ENCODE results near the gene PPM1B. TPM values are rescaled to one million over a fixed set of nuclear protein-coding genes. Genes with fewer than 3 reads are reported as not detected.
"Not testable (repeated sequence)": the region's sequence is repeated elsewhere in the genome, so short reads cannot be mapped to it uniquely, and the experiment has no call there.

The PPM1B gene
- total RNA-seq, 2 donors from 2014 or later = 50.8 to 77.9 TPM

GRCh38 chr2:44205169-44205568 is 36.5 kb downstream of the PPM1B start:
- DNase-seq = no peak
- Histone ChIP-seq H3K9ac (ENCODE audit: low read depth in 2 of 2, low read length in 2 of 2) (no peak overlapping the region), H3K27ac (no peak overlapping the region), H3K36me3 (no peaks in the 10 kb centered on the region), H3K27me3 (no peaks in the 10 kb centered on the region), H3K4me3 (no peak overlapping the region), H3K9me3 (no peaks in the 10 kb centered on the region), H3K4me1 (no peaks in the 10 kb centered on the region)
- no peak for TF ChIP-seq CTCF (IDR thresholded peaks at IDR 0.05)
- intact Hi-C loops (cut with DNase I) = no loop called here

- Histone ChIP-seq H3K27me3 (no peaks in the 10 kb centered on the region), H3K9me3 (no peaks in the 10 kb centered on the region), H3K4me1 (no peaks in the 10 kb centered on the region), H3K36me3 (no peaks in the 10 kb centered on the region), H3K4me3 (no peak overlapping the region), H3K27ac (no peak overlapping the region), H3K9ac (ENCODE audit: low read depth in 2 of 2, low read length in 2 of 2) (no peak overlapping the region)
- intact Hi-C loops (cut with DNase I) = no loop called here
- no peak for DNase-seq
- TF ChIP-seq CTCF (IDR thresholded peaks at IDR 0.05) = no peak
These were observed 38.4 kb downstream of the PPM1B start for GRCh38 chr2:44207102-44207501.

- H3K4me3 ChIP-seq; H3K27ac ChIP-seq; H3K27me3 ChIP-seq; H3K9me3 ChIP-seq; H3K9ac ChIP-seq (ENCODE audit: low read depth in 2 of 2, low read length in 2 of 2); DNase-seq; H3K36me3 ChIP-seq; H3K4me1 ChIP-seq; intact Hi-C loops (cut with DNase I): not testable (repeated sequence)
These were observed 39.0 kb downstream of the PPM1B start for GRCh38 chr2:44207648-44208047.

GRCh38 chr2:44210362-44210761 is 41.7 kb downstream of the PPM1B start:
- no peak for TF ChIP-seq CTCF (IDR thresholded peaks at IDR 0.05)
- H3K36me3 ChIP-seq = no peaks in the 10 kb centered on the region
- no peaks in the 10 kb centered on the region for H3K9me3 ChIP-seq

GRCh38 chr2:44211183-44211582 is 42.5 kb downstream of the PPM1B start:
- Histone ChIP-seq H3K4me1 (no peaks in the 10 kb centered on the region), H3K27ac (no peak overlapping the region), H3K4me3 (no peak overlapping the region), H3K27me3 (no peaks in the 10 kb centered on the region), H3K9ac (ENCODE audit: low read depth in 2 of 2, low read length in 2 of 2) (no peak overlapping the region), H3K9me3 (no peaks in the 10 kb centered on the region), H3K36me3 (no peaks in the 10 kb centered on the region)
- intact Hi-C loops (cut with DNase I) = no loop called here
- TF ChIP-seq CTCF (IDR thresholded peaks at IDR 0.05) = no peak
- no peak for DNase-seq

More at GRCh38 chr2:44210362-44210761, 41.7 kb downstream of the PPM1B start:
- no peak overlapping the region for H3K4me3 ChIP-seq
- H3K9ac ChIP-seq (ENCODE audit: low read depth in 2 of 2, low read length in 2 of 2) = no peak overlapping the region
- intact Hi-C loops (cut with DNase I) = no loop called here
- no peaks in the 10 kb centered on the region for H3K4me1 ChIP-seq
- H3K27ac ChIP-seq = no peak overlapping the region
- H3K27me3 ChIP-seq = no peaks in the 10 kb centered on the region
- DNase-seq = no peak

- Histone ChIP-seq H3K27me3 (no peaks in the 10 kb centered on the region), H3K9ac (ENCODE audit: low read depth in 2 of 2, low read length in 2 of 2) (no peak overlapping the region), H3K4me3 (no peak overlapping the region), H3K27ac (no peak overlapping the region), H3K36me3 (no peaks in the 10 kb centered on the region), H3K9me3 (no peaks in the 10 kb centered on the region), H3K4me1 (no peaks in the 10 kb centered on the region)
- no peak for DNase-seq
- intact Hi-C loops (cut with DNase I) = no loop called here
- TF ChIP-seq CTCF (IDR thresholded peaks at IDR 0.05) = no peak
These were observed 43.6 kb downstream of the PPM1B start for GRCh38 chr2:44212302-44212701.
